GM12873 (cell line): ENCODE results near the gene ACER2.
A peak's percentile ranks its signal among the peaks of the same experiment; 100 is the strongest.

Source experiments
- CTCF ChIP-seq: IDR thresholded peaks from 2 replicates; pipeline ENCODE4 v1.5.1; 2012; ENCODE audit warnings: low read depth, mild to moderate bottlenecking, moderate library complexity, low read length, control low read depth; ENCODE audit not compliant: insufficient read depth; ENCODE audit errors: missing control alignments

The ACER2 gene

GRCh38 chr9:19446361-19446861 is 37.6 kb downstream of the ACER2 start:
- no peak for TF ChIP-seq CTCF

- TF ChIP-seq CTCF: no peak
Measured at GRCh38 chr9:19451240-19452087, 42.7 kb downstream of the ACER2 start.

- TF ChIP-seq CTCF: no peak
Measured at GRCh38 chr9:19456426-19456825, 47.6 kb downstream of the ACER2 start.

GRCh38 chr9:19456996-19457692 is 48.3 kb downstream of the ACER2 start:
- peak; percentile 97 for TF ChIP-seq CTCF

- TF ChIP-seq CTCF: no peak
Measured at GRCh38 chr9:19457693-19458009, 48.8 kb downstream of the ACER2 start.

- TF ChIP-seq CTCF: no peak
Measured at GRCh38 chr9:19460243-19460642, 51.4 kb downstream of the ACER2 start.

GRCh38 chr9:19461135-19461534 is 52.3 kb downstream of the ACER2 start:
- TF ChIP-seq CTCF: no peak
